GM18511 (cell line): ENCODE measurements around the gene C1QTNF8.

Source experiments
- ATAC-seq: cut with Tn5 transposase; IDR thresholded peaks from one replicate; pipeline ENCODE4 v1.9.1; 2021; ENCODE audit warnings: mild to moderate bottlenecking, moderate library complexity; ENCODE audit not compliant: unreplicated experiment

C1QTNF8 gene

GRCh38 chr16:1080801-1081733, 15.0 kb downstream of the C1QTNF8 start:
- ATAC-seq: no peak

- ATAC-seq: no peak
Measured at GRCh38 chr16:1079786-1080525, 16.1 kb downstream of the C1QTNF8 start.

GRCh38 chr16:1079341-1079740, 16.7 kb downstream of the C1QTNF8 start:
- ATAC-seq: no peak

GRCh38 chr16:1078579-1079021, 17.4 kb downstream of the C1QTNF8 start:
- no peak for ATAC-seq

- no peak for ATAC-seq
Measured at GRCh38 chr16:1077877-1078578, 18.0 kb downstream of the C1QTNF8 start.

- ATAC-seq: no peak
Measured at GRCh38 chr16:1076801-1077576, 19.1 kb downstream of the C1QTNF8 start.

GRCh38 chr16:1075546-1075945, 20.5 kb downstream of the C1QTNF8 start:
- ATAC-seq: no peak

- no peak for ATAC-seq
Measured at GRCh38 chr16:1074379-1074649, 21.7 kb downstream of the C1QTNF8 start.

- no peak for ATAC-seq
Measured at GRCh38 chr16:1073566-1074378, 22.3 kb downstream of the C1QTNF8 start.

- ATAC-seq: no peak
Measured at GRCh38 chr16:1073262-1073558, 22.8 kb downstream of the C1QTNF8 start.

- no peak for ATAC-seq
Measured at GRCh38 chr16:1072526-1073261, 23.4 kb downstream of the C1QTNF8 start, which contains the start of gene SSTR5. TSS of gene SSTR5 (plus strand) at chr16:1072747. CDS start at chr16:1078869, 6,122 bp downstream.

- no peak for ATAC-seq
Measured at GRCh38 chr16:1071561-1072225, 24.4 kb downstream of the C1QTNF8 start.

- ATAC-seq: no peak
Measured at GRCh38 chr16:1070864-1071408, 25.1 kb downstream of the C1QTNF8 start.

- no peak for ATAC-seq
Measured at GRCh38 chr16:1070084-1070863, 25.8 kb downstream of the C1QTNF8 start.

- no peak for ATAC-seq
Measured at GRCh38 chr16:1069154-1069553, 26.9 kb downstream of the C1QTNF8 start.

- no peak for ATAC-seq
Measured at GRCh38 chr16:1068451-1068850, 27.6 kb downstream of the C1QTNF8 start.

- no peak for ATAC-seq
Measured at GRCh38 chr16:1067629-1068028, 28.4 kb downstream of the C1QTNF8 start.
